Fibroblast of pulmonary artery (primary cell): ENCODE data around the gene AFF3.
"Not testable (repeated sequence)": the region's sequence is repeated elsewhere in the genome, so short reads cannot be mapped to it uniquely, and the experiment has no call there.

Experiments used
- DNase-seq: peaks from one replicate; pipeline ENCODE4 v3.0.0-alpha.2; 2010; ENCODE audit warnings: low read depth
- H3K4me3 ChIP-seq: replicated peaks from 2 replicates; pipeline ENCODE4 v1.5.1; 2011; ENCODE audit warnings: low read depth, mild to moderate bottlenecking, control low read depth, low read length, moderate library complexity
- CTCF ChIP-seq: IDR thresholded peaks from 2 replicates; pipeline ENCODE4 v1.5.1; 2011; ENCODE audit warnings: mild to moderate bottlenecking, control low read depth, low read length, inconsistent platforms; ENCODE audit errors: missing control alignments

AFF3 gene

GRCh38 chr2:100176925-100177324 lies 34.5 kb upstream of the AFF3 start:
- DNase-seq: no peak
- H3K4me3 ChIP-seq: no peak overlapping the region
- no peak for TF ChIP-seq CTCF

GRCh38 chr2:100174026-100174431 lies 31.6 kb upstream of the AFF3 start:
- H3K4me3 ChIP-seq: no peak overlapping the region
- no peak for DNase-seq
- TF ChIP-seq CTCF: no peak

- H3K4me3 ChIP-seq: no peak overlapping the region
- DNase-seq: no peak
- TF ChIP-seq CTCF: no peak
These were observed 24.3 kb upstream of the AFF3 start for GRCh38 chr2:100166701-100167100.

GRCh38 chr2:100163605-100164004 lies 21.2 kb upstream of the AFF3 start:
- TF ChIP-seq CTCF: no peak
- H3K4me3 ChIP-seq: no peak overlapping the region
- DNase-seq: no peak

GRCh38 chr2:100161945-100162620 lies 19.7 kb upstream of the AFF3 start:
- DNase-seq: no peak
- no peak for TF ChIP-seq CTCF
- H3K4me3 ChIP-seq: no peak overlapping the region

- no peak overlapping the region for H3K4me3 ChIP-seq
- DNase-seq: no peak
- no peak for TF ChIP-seq CTCF
These were observed 18.0 kb upstream of the AFF3 start for GRCh38 chr2:100160396-100160795.

GRCh38 chr2:100151832-100152231 lies 9.4 kb upstream of the AFF3 start:
- H3K4me3 ChIP-seq, DNase-seq: not testable (repeated sequence)

GRCh38 chr2:100151310-100151709 lies 8.9 kb upstream of the AFF3 start:
- DNase-seq: no peak
- H3K4me3 ChIP-seq: no peak overlapping the region
- TF ChIP-seq CTCF: no peak
